GM12865 (cell line): ENCODE results near the gene C11orf21.

ENCODE experiments used
- DNase-seq: peaks from one replicate; pipeline ENCODE4 v3.0.0; 2010; ENCODE audit warnings: low read depth
- H3K4me3 ChIP-seq: 2 replicates; pipeline ENCODE4 v1.5.1; 2011; ENCODE audit warnings: mild to moderate bottlenecking, low read depth, low read length, control low read depth
- CTCF ChIP-seq: IDR thresholded peaks from 2 replicates; pipeline ENCODE4 v1.5.1; 2011; ENCODE audit warnings: low read length, control low read depth, low read depth, inconsistent platforms; ENCODE audit not compliant: insufficient read depth; ENCODE audit errors: missing control alignments

C11orf21 gene

GRCh38 chr11:2268729-2269600 is 32.8 kb downstream of the C11orf21 start:
- TF ChIP-seq CTCF, result no peak
- no peak overlapping the region for H3K4me3 ChIP-seq
- no peak for DNase-seq

GRCh38 chr11:2267851-2268728 is 33.6 kb downstream of the C11orf21 start:
- DNase-seq, result no peak
- H3K4me3 ChIP-seq, result no peak overlapping the region
- no peak for TF ChIP-seq CTCF

- no peak for TF ChIP-seq CTCF
- no peak for DNase-seq
- no peak overlapping the region for H3K4me3 ChIP-seq
These were observed 34.3 kb downstream of the C11orf21 start for GRCh38 chr11:2267306-2267850.

- no peak overlapping the region for H3K4me3 ChIP-seq
- no peak for DNase-seq
- no peak for TF ChIP-seq CTCF
These were observed 35.0 kb downstream of the C11orf21 start for GRCh38 chr11:2266586-2267305.

- no peak overlapping the region for H3K4me3 ChIP-seq
- no peak for DNase-seq
- no peak for TF ChIP-seq CTCF
These were observed 35.7 kb downstream of the C11orf21 start for GRCh38 chr11:2265854-2266585.

GRCh38 chr11:2265396-2265795 is 36.3 kb downstream of the C11orf21 start:
- DNase-seq, result peak; percentile 57
- no peak overlapping the region for H3K4me3 ChIP-seq
- TF ChIP-seq CTCF, result no peak
